HG02884 (cell line): ENCODE results near the gene CHIC1.
"Not testable (repeated sequence)": the region's sequence is repeated elsewhere in the genome, so short reads cannot be mapped to it uniquely, and the experiment has no call there.

Experiments used
- ATAC-seq: cut with Tn5 transposase; IDR thresholded peaks from one replicate; pipeline ENCODE4 v1.9.1; 2021; ENCODE audit warnings: mild to moderate bottlenecking, moderate library complexity; ENCODE audit not compliant: unreplicated experiment

Gene CHIC1

DNA sequence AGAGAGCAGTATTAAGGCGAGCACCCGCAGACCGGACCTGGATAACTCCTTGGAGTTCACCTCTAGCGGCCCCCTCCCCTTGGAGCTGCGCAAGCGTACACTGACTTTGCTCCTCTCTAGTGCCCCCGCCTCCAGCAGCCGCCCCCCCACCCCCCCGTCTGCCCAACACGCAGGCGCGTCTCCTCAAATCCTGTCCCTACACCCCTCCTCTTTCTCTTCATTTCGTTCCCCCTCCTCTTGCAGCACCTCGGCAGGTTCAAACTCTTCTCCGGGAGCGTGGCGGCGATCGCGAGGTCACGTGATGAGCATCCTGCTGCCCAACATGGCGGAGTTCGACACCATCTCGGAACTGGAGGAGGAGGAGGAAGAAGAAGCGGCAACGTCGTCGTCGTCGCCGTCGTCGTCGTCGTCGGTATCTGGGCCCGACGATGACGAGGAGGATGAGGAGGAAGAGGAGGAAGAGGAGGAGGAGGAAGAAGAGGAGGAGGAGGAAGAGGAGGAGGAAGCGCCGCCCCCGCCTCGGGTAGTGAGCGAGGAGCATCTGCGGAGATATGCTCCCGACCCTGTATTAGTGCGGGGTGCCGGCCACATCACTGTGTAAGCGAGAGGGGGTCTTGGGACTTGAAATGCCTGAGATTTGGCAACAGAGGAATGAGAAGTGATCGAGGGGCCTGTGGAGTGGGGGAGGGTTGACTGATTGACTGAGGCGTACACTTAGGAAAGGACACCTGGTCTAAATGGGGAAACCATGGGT is at the start of gene CHIC1:
Gene CHIC1 (plus strand): TSS at position 214 of the 754 bp plus-strand sequence. CDS start 88 bp downstream, at position 302.
- ATAC-seq = peak; percentile 59

DNA sequence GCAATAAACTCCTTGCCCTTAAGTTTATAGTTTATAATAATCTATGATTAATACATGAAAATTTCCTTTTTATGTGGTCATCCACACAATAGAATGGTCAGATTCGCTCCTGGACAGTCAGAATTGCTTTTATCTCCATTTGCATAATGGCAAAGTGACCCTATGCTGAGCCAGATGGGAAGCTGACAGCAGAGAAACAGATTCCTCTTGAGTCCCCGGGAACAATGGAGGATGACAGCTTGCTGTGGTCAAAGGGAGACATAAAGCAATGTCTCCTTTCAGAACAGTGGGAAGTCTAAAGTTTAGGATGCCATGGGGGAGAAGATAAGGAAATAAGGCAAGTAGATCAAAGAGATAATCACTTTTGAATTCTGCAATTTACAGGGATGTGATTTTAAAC is 40.2 kb upstream of the CHIC1 start:
- ATAC-seq = not testable (repeated sequence)

DNA sequence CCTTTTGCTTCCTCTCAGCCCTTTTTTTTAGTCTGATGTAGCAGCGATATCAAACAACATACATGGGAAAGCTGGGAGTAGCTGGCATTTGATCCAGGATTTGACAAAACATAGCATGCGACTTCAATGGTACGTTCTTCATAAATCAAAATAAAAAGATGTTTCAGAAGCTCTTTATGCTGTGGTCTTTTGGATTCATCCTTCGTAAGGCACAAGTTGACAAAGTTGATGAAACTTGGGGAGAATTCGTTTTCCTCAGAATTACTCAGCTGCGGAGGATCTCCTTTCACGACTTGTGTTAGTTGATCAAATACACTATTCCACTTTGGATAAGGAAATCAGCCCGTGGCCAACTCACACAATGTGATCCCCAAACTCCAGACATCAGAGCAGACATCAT is 38.1 kb upstream of the CHIC1 start:
- ATAC-seq = no peak

DNA sequence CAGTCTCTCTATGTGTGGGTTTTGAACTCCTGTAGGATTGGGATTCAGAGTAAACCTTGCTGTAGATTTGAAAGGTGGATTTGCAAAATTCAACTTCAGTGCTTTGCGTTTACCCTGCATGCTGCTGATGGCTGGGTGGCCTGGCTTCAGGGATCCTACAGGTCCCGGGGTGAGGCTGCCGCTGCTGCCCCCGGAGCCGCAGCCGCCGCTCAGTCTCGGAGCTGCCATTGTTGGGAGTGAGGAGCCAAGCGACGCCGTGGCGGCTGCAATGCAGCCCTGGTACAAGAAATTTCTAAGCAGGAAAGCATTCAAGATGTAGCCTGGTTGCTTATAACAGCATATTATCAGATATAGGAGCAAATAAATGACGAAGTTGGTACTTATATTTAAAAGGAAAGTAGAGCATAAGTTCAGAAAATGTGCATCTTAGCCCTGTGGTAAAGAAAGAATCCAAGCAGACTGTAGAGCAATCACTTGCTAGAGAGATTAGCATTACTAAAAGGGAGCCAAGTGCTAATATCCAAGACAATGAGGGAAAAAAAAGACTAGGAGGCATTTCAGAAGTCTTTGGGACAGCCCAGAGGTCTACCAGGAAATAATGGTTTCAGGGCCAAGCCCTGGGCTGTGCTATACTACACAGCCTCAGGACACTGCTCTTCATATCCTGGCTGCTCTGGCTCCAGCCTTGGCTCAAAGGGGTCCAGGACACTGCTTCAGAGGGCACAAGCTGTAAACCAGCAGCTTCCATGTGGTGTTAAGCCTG is 36.9 kb upstream of the CHIC1 start:
- no peak for ATAC-seq

DNA sequence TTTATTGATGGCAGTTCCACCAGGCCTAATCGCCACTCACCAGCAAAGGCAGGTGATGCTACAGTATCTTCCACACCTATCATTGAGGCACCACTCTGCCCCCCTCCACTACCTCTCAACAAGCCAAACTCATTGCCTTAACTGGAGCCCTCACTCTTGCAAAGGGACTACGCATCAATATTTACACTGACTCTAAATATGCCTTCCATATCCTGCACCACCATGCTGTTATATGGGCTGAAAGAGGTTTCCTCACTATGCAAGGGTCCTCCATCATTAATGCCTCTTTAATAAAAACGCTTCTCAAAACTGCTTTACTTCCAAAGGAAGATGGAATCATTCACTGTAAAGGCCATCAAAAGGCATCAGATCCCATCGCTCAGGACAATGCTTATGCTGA is 31.3 kb upstream of the CHIC1 start:
- not testable (repeated sequence) for ATAC-seq

DNA sequence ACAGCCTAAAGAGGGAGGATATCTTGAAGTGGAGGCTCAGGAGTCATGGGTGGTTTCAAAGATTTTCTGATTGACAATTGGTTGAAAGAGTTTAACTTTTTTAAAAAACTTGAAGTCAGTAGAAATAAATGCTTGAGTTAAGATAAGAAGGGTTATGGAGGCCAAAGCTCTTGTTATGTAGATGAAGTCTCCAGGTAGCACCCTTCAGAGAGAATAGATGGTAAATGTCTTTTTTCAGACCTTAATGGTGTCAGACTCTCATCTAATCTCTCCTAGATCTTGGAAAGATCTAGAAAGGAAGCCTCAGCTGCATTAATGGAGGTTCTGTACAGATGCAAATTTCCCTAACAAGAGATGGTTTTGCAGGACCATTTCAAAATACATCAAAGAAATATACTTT is 6.8 kb upstream of the CHIC1 start:
- no peak for ATAC-seq

DNA sequence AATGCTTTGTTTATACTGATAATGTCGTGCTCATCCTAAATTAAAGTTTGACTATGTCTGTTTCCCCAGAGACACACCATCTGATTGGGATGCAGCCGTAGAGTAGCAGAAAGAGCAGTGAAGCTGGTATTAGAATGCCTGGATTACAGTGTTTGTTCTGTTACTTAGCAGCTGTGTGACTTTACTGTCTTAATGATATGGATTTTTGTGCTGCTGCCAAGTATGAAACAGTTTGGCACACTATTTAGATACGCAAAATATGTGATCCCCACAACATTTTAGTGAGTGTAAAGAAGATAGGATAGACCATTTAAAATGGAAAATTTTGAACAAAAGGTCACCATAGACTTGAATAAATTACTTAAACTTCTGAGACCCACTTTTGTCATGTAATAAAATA is 1.2 kb upstream of the CHIC1 start:
- ATAC-seq = no peak

DNA sequence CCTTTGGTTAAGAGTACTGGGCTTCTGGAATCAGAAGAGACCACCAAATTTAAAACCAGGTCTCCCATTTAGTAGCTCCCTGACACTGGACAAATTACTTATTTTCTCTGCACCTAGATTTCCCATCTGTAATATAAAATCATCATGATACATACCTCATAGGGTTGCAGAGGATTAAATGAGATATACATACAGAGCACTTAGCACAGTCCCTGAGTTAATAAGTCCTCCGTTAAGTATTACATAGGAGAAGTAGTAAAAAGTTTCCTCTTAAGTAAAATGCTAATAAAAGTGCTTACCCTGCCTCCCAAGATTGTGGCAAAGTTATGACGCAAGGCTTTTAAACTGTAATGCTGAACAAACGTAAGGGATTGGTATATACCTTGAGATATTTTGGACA is 539 bp upstream of the CHIC1 start:
- ATAC-seq = peak; percentile 11

DNA sequence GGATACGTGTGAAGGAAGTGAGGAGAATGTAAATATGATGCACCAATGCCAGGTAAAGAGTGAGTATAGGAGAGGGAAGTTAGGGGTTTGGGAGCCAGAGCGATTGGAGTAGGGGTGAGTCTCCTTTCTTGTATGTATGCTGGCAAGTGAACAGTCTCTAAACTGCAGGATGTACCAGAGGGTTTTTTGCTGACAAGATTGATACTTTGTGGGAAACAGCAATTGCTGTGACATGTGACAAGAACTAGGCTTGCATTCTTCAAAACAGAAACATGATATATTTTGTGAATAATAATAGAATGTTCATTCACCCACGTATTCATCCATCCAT is 706 bp downstream of the CHIC1 start:
- peak; percentile 33 for ATAC-seq

DNA sequence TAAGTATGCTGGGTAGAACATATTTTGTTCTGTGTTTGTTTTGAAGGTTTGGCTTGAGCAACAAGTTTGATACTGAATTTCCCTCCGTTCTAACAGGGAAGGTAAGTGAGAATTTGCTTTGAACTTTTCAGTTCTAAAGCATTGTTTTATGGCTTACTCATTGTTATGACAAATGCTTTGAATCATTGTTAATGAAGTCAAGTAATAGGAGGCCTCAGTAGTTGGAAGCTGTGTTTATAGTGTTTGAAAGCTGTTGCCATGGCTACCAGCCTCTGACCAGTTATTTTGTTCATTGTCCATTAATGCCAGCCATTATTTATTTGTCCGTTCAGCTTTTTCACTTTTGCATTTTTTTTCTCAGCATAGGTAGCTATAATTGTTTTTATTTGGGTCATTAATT is 14.4 kb downstream of the CHIC1 start:
- no peak for ATAC-seq

DNA sequence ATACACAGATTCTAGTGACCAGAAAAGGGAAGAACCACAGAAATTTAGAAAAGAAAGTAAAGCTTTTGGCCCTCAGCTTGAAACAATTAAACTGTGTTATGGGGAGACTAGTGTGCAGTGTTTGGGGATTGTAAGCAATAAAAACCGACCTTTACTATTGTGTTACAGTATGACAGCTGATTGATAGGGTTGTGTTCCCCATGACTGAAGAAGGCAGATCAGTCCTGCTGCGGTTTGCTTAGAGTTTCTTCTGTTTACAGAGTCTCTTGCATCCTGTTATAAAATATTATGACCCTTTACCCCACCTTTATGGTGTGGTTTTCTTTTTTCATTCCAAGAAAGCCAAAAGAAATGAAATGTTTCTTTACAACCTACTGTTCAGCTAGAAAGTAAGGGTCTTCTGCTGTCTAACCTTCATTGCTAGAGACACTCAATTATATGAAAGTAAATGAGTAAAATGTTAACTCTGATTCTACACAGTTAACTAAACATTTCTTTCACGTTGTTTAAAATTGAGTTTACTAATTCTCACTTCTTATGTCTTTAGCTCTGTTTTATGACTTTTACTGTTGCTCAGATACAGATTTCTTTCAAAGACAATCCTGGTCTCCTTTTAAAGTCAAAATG is 18.1 kb downstream of the CHIC1 start:
- ATAC-seq = no peak

DNA sequence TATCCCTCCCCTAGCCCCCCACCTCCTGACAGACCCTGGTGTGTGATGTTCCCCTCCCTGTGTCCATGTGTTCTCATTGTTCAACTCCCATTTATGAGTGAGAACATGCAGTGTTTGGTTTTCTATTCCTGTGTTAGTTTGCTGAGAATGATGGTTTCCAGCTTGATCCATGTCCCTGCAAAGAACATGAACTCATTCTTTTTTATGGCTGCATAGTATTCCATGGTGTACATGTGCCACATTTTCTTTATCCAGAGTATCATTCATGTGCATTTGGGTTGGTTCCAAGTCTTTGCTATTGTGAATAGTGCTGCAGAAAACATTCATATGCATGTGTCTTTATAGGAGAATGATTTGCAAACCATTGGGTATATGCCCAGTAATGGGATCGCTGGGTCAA is 34.8 kb downstream of the CHIC1 start:
- not testable (repeated sequence) for ATAC-seq

DNA sequence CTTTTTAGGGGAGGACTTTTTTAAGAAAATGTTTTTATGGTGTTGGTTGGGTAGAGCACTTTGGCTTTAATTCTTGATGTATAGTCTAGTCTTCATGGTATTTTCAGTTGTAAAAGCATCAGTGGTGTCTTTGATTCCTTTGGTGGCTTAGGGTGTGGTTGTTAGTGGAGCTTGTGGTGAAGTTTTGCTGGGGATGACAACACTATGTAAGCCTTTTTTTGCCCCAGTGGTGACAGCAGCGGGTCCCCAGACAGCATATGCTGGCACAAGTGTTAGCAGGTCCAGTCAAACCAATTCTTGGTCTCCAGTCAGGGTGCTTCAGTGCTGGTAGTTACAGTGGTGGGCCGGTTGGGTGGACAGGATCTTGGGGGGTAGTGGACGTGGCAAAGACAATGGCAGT is 52.0 kb downstream of the CHIC1 start:
- no peak for ATAC-seq

DNA sequence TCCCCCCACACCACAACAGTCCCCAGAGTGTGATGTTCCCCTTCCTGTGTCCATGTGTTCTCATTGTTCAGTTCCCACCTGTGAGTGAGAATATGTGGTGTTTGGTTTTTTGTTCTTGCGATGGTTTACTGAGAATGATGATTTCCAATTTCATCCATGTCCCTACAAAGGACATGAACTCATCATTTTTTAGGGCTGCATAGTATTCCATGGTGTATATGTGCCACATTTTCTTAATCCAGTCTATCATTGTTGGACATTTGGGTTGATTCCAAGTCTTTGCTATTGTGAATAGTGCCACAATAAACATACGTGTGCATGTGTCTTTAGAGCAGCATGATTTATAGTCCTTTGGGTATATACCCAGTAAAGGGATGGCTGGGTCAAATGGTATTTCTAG is 78.7 kb downstream of the CHIC1 start:
- ATAC-seq = not testable (repeated sequence)

DNA sequence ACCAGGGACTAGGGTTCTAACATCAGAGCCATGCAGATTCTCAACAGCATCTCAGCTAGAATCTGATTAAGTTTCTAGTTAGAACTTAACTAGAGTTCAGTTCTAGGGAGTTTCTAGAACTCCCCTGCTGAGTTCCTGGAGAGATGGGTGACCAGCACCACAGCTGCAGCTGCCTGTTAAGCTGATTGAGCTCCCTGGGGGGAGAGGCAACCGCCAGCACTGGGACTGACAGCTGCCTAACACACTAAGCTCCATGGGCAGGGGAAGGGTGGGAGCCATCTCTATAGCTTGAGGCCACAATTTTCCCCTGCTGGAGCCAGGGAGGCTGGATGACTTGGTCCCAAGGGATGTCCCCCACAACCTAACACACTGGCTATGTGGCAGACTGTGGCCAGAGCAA is 84.2 kb downstream of the CHIC1 start:
- no peak for ATAC-seq

DNA sequence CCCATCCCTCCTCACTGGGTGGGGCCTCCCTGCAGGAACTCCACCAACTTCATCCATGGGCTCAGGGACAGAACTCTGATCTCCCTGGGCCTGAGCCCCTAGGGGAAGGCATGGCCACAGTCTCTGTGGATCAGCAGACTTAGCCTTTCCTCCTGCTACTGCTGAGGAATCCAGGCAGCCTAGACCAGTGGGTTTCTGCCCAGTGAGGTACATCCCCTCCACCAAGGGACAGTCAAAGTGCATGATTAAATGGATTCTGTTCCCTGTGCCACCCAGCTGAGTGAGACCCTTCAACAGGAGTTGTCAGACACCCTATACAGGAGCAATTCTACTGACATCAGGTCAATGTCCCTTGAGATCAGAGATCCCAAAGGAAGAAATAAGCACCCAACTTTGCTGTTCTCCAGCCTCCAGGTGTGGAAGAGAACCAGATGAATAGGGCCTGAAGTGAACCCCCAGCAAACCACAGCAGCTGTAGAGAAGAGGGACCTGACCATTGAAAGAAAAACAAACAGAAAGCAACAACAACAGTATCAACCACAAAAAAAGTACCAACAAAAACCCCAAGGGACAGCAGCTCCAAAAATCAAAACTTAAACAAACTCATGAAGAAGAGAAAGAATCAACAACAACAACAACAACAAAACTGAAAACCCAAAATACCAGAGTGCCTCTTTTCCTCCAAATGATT is 84.8 kb downstream of the CHIC1 start:
- no peak for ATAC-seq

DNA sequence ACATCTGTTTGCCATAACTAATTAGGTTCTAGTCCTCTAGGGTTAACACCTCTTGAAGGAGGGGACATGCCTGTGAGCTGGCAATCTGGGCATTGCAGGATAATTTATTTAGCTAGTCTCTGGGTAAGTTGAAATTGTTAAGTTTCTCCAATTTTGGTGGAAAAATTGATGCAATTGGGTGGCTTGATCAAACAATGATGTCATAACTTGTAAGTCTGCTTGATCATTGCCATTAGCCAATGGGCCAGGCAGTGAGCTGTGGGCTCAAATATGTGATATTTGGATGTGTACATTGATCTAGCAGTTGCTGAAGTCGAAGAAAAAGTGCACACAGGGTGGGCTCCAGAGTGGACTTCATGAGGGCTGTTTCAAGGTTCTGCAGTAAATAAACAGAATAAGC is 98.3 kb downstream of the CHIC1 start:
- ATAC-seq = not testable (repeated sequence)

DNA sequence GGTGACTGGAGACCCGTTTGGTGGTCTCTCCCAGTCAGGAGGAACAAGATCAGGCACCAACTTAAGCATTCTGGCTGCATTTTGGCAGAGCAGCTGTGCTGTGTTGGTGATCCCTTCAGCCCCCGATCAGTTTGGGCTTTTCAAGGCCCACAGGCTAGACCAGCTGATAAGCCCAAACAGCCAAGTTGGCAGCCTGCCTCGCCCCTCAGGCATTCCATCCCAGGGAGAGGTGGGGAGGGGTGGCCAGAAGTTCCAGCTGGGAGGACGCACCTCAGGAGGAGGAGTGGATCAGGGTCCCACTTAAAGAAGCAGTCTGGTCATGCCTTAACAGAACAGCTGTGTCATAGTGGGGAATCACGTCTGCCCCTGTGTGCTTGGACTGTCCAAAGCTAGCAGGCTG is 105.8 kb downstream of the CHIC1 start:
- no peak for ATAC-seq

DNA sequence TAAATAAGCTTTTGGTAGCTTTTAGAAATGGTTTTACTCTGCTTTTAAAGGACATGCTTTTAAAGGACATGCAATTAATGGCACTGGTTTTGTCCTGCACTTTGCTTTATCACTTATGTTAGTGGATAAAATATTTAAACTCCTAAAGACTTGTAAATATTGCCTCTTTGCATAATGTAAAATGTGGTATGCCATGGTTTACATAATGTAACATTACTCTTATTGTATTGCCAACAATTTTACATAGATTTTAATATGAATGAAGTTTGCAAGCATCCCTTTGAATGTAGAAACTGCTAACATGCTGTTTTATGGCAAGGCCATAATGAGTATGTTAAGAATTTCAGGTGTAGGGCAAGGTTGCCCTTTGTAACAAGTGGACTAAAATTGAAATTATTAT is 118.4 kb downstream of the CHIC1 start:
- ATAC-seq = no peak

DNA sequence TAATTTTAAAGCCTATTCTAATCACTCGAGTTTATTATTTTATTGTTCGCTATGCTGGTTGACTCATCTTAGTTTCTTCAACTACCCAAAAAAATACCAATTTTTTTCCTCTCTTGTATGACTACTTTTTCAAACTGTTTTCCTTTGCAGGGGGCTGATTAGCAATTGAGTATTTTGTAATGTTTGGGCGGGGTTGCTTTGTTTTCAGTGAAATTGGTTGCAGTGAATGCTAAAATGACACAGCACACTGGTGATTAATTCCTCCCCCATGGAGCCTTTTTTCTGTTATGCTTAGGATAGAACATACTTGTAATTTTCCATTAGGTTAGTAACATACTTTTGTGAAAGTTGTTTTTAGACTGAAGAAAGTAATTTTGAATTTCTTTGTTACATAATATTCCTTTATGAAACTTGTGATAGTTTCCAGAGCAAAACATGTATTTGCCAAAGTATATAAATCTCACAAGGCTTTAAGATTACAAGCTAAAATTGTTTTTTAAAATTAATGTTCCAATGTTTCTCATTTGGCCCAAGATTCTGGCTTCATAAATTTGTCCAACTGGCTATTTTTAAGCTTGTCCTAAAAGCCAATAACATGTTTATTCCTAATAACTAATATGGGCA is 120.4 kb downstream of the CHIC1 start:
- ATAC-seq = no peak

DNA sequence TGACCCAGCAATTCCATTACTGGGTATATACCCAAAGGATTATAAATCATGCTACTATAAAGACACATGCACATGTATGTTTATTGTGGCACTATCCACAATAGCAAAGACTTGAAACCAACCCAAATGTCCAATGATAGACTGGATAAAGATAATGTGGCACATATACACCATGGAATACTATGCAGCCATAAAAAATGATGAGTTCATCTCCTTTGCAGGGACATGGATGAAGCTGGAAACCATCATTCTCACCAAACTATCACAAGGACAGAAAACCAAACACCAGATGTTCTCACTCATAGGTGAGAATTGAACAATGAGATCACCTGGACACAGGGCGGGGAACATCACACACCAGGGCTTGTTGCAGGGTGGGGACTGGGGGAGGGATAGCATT is 144.0 kb downstream of the CHIC1 start:
- ATAC-seq = not testable (repeated sequence)
